ENCODE measurements around the gene SLX4. TPM values are rescaled to one million over a fixed set of nuclear protein-coding genes. Genes with fewer than 3 reads are reported as not detected.

The SLX4 gene
- polyA plus RNA-seq, 1 of the 3 experiments (the other 2 are of a cell fraction) = 2.1 TPM

- 90% methylated on average over 32 of the region's 36 CpGs for WGBS (ENCODE audit: low lambda C conversion rate)
- no peaks in the 10 kb centered on the region for H3K27me3 ChIP-seq (ENCODE audit: insufficient read depth)
- no peaks in the 10 kb centered on the region for H3F3A ChIP-seq (replicated peaks; ENCODE audit: insufficient read depth)
- H3K27ac ChIP-seq (ENCODE audit: low read depth in 2 of 2, low read length in 1 of 2) = no peak overlapping the region
- ChIA-PET CTCF (no interaction called here), POLR2A (no interaction called here)
- H2AFZ ChIP-seq (ENCODE audit: low read depth) = no peak overlapping the region
- no peak overlapping the region for H3K4me2 ChIP-seq
- no peaks in the 10 kb centered on the region; a peak in 1 of 4 replicates for H3K4me1 ChIP-seq (ENCODE audit: control insufficient read depth in 1 of 2, insufficient read depth in 2 of 2, low read depth in 1 of 2, low read length in 1 of 2)
- no peaks in the 10 kb centered on the region for H3K79me2 ChIP-seq (ENCODE audit: insufficient read depth)
- H3K9me3 ChIP-seq = no peaks in the 10 kb centered on the region
- H3K9me2 ChIP-seq = no peaks in the 10 kb centered on the region
- H4K20me1 ChIP-seq (ENCODE audit: insufficient read depth) = no peaks in the 10 kb centered on the region
- no peak overlapping the region for H3K4me3 ChIP-seq (ENCODE audit: low read depth in 2 of 2, low read length in 1 of 2)
- TF ChIP-seq EZH2phosphoT487 (IDR thresholded peaks at IDR 0.05; ENCODE audit: borderline replicate concordance, low read depth) (no peak), TAF1 (IDR thresholded peaks at IDR 0.05; ENCODE audit: borderline replicate concordance, low read depth, low read length) (no peak), IRF3 (IDR thresholded peaks at IDR 0.05; ENCODE audit: low read depth, low read length) (no peak), NFIC (IDR thresholded peaks at IDR 0.05; ENCODE audit: borderline replicate concordance) (no peak), ELF1 (IDR thresholded peaks at IDR 0.05) (no peak), TCF12 (IDR thresholded peaks at IDR 0.05) (no peak), NRF1 (IDR thresholded peaks at IDR 0.05; ENCODE audit: low read depth, low read length) (no peak), GABPA (IDR thresholded peaks at IDR 0.05; ENCODE audit: low read depth) (no peak), USF2 (IDR thresholded peaks at IDR 0.05; ENCODE audit: borderline replicate concordance, low read depth, low read length) (no peak), CTCF (IDR thresholded peaks at IDR 0.05) (no peak), TEAD4 (IDR thresholded peaks at IDR 0.05; ENCODE audit: borderline replicate concordance, insufficient read depth) (no peak), POLR2AphosphoS5 (IDR thresholded peaks at IDR 0.05; ENCODE audit: low read depth, low read length) (no peak), CHD2 (IDR thresholded peaks at IDR 0.05; ENCODE audit: low read length, partially characterized antibody) (no peak), PBX3 (IDR thresholded peaks at IDR 0.05) (no peak), RXRA (IDR thresholded peaks at IDR 0.05; ENCODE audit: borderline replicate concordance, low read depth) (no peak), SMC3 (IDR thresholded peaks at IDR 0.05; ENCODE audit: low read depth, low read length) (no peak), RCOR1 (IDR thresholded peaks at IDR 0.05; ENCODE audit: low read length) (no peak), EP300 (IDR thresholded peaks at IDR 0.05; ENCODE audit: borderline replicate concordance in 1 of 2, low read depth in 1 of 2, low read length in 1 of 2) (no peak), ZBTB33 (IDR thresholded peaks at IDR 0.05; ENCODE audit: borderline replicate concordance, low read depth) (no peak)
- DNase-seq = no peak
- no peak overlapping the region for H3K9ac ChIP-seq
- H3K36me3 ChIP-seq (replicated peaks in 1 of 2; ENCODE audit: control insufficient read depth in 1 of 2, insufficient read depth in 2 of 2, low read length in 1 of 2) = peaks cover 0 to 10% of the 10 kb centered on the region in 2 experiments
Observed at GRCh38 chr16:3582276-3583165, 28.9 kb downstream of the SLX4 start.

Data from SK-N-SH (cell line).